Hematopoietic multipotent progenitor cell treated with erythropoietin and hydrocortisone succinate and interleukin-3 and kit ligand, for 4 days (in vitro differentiated cells): ENCODE data around the gene TNFSF12.

Experiments
- DNase-seq: peaks from one replicate; pipeline ENCODE4 v3.0.0-alpha.2; 2015

Gene TNFSF12

GRCh38 chr17:7548585-7549400 is at the start of gene TNFSF12:
TSS of gene TNFSF12 (plus strand) at chr17:7549058. CDS start at chr17:7549154, 96 bp downstream.
- peak; percentile 72 for DNase-seq

- DNase-seq: no peak
Measured at GRCh38 chr17:7499161-7499560, 49.7 kb upstream of the TNFSF12 start.

- DNase-seq: no peak
Measured at GRCh38 chr17:7501729-7502128, 47.1 kb upstream of the TNFSF12 start.

- DNase-seq: no peak
Measured at GRCh38 chr17:7502171-7502847, 46.5 kb upstream of the TNFSF12 start.

- DNase-seq: peak; percentile 42
Measured at GRCh38 chr17:7502987-7503386, 45.9 kb upstream of the TNFSF12 start.

- no peak for DNase-seq
Measured at GRCh38 chr17:7503521-7503920, 45.3 kb upstream of the TNFSF12 start.

- DNase-seq: no peak
Measured at GRCh38 chr17:7508145-7508544, 40.7 kb upstream of the TNFSF12 start.

- DNase-seq: no peak
Measured at GRCh38 chr17:7508846-7509245, 40.0 kb upstream of the TNFSF12 start.

- DNase-seq: no peak
Measured at GRCh38 chr17:7509937-7510336, 38.9 kb upstream of the TNFSF12 start.

GRCh38 chr17:7511108-7511507 is 37.8 kb upstream of the TNFSF12 start:
- no peak for DNase-seq

GRCh38 chr17:7512105-7512504 is 36.8 kb upstream of the TNFSF12 start:
- DNase-seq: no peak

- DNase-seq: no peak
Measured at GRCh38 chr17:7512824-7513540, 35.9 kb upstream of the TNFSF12 start.

GRCh38 chr17:7513850-7514419 is 34.9 kb upstream of the TNFSF12 start:
- DNase-seq: no peak

GRCh38 chr17:7515911-7516610 is 32.8 kb upstream of the TNFSF12 start:
- DNase-seq: peak; percentile 24

GRCh38 chr17:7523033-7523432 is 25.8 kb upstream of the TNFSF12 start:
- peak; percentile 70 for DNase-seq

- DNase-seq: no peak
Measured at GRCh38 chr17:7528842-7529241, 20.0 kb upstream of the TNFSF12 start.

GRCh38 chr17:7530023-7530900 is 18.6 kb upstream of the TNFSF12 start:
- DNase-seq: no peak

GRCh38 chr17:7538050-7538449 is 10.8 kb upstream of the TNFSF12 start:
- DNase-seq: no peak

GRCh38 chr17:7538891-7539545 is 9.8 kb upstream of the TNFSF12 start:
- DNase-seq: no peak

GRCh38 chr17:7541074-7541621 is 7.7 kb upstream of the TNFSF12 start:
- DNase-seq: no peak

GRCh38 chr17:7544911-7545310 is 3.9 kb upstream of the TNFSF12 start:
- DNase-seq: no peak
